ENCODE measurements around the gene SMIM13.

- TF ChIP-seq CTCF (IDR thresholded peaks at IDR 0.05; ENCODE audit: insufficient read depth, low read depth, low read length) = no peak
- TF ChIP-seq EZH2 (IDR thresholded peaks at IDR 0.05; ENCODE audit: insufficient read depth, low read length) = no peak
Measured at GRCh38 chr6:11177271-11177670, 83.6 kb downstream of the SMIM13 start.
